Esophagus muscularis mucosa (tissue), 4 donors: Measurements from ENCODE around the gene GJB3. TPM values are rescaled to one million over a fixed set of nuclear protein-coding genes. Genes with fewer than 3 reads are reported as not detected.
A peak's percentile ranks its signal among the peaks of the same experiment; 100 is the strongest.

Experiments used
- DNase-seq: peaks from one replicate; pipeline ENCODE4 v3.0.0-alpha.2; 2017; ENCODE audit errors: extremely low spot score
- H3K27ac ChIP-seq, 4 donors: fragments of 200-600 bp; sonication (generic); replicated peaks in 1 of 4; 1 replicate in 3 of 4; 2 replicates in 1 of 4; pipeline ENCODE4 v1.5.1; 2016 to 2019; ENCODE audit warnings: mild to moderate bottlenecking in 1 of 4
- H3K27me3 ChIP-seq, 4 donors: fragments of 200-600 bp; sonication (generic); one replicate each; pipeline versions ENCODE4 v1.5.1 to v1.6.0; 2016 to 2019
- H3K36me3 ChIP-seq, 4 donors: fragments of 200-600 bp; sonication (generic); one replicate each; pipeline ENCODE4 v1.5.1; 2016 to 2019
- H3K4me1 ChIP-seq, 4 donors: fragments of 200-600 bp; sonication (generic); one replicate each; pipeline ENCODE4 v1.5.1; 2016 to 2019
- H3K4me3 ChIP-seq, 4 donors: fragments of 200-600 bp; sonication (generic); 1 replicate in 2 of 4; 2 replicates in 2 of 4; pipeline ENCODE4 v1.5.1; 2016 to 2019; ENCODE audit warnings: mild to moderate bottlenecking in 4 of 4, moderate library complexity in 1 of 4
- H3K9me3 ChIP-seq, 4 donors: fragments of 200-600 bp; sonication (generic); 1 replicate in 3 of 4; 2 replicates in 1 of 4; pipeline ENCODE4 v1.5.1; 2016 to 2019
- CTCF ChIP-seq, 3 experiments: fragments of 200-600 bp in 2 of 3; fragments of 450-650 bp in 1 of 3; sonication (generic) in 2 of 3; IDR thresholded peaks; one replicate each; pipeline ENCODE4 v1.5.1; 2017 to 2019; ENCODE audit warnings: antibody characterized with exemption in 3 of 3, mild to moderate bottlenecking in 2 of 3, moderate library complexity in 1 of 3
- EP300 ChIP-seq: sonication (generic); formaldehyde crosslinking; IDR thresholded peaks from one replicate; pipeline ENCODE4 v1.6.1; 2017; ENCODE audit warnings: antibody characterized with exemption
- POLR2A ChIP-seq: fragments of 450-650 bp; IDR thresholded peaks from one replicate; pipeline ENCODE4 v1.6.1; 2017; ENCODE audit warnings: antibody characterized with exemption, moderate library complexity, mild to moderate bottlenecking, low read depth
- POLR2AphosphoS5 ChIP-seq, 2 donors: sonication (generic); formaldehyde crosslinking; IDR thresholded peaks; one replicate each; pipeline ENCODE4 v1.6.1; 2017; ENCODE audit warnings: antibody characterized with exemption in 2 of 2
- WGBS: methylation state at CpG from one replicate; pipeline ENCODE4 v1.1.5; 2018; 5-methylcytosine and 5-hydroxymethylcytosine counted together
- intact Hi-C: fragments of 100-400 bp; cut with DNase I; formaldehyde crosslinking; loops from one replicate; pipeline ENCODE4 v1.15.1; 2023
- total RNA-seq, 4 donors: library from RNA; depleted of rRNA; stranded (reverse); fragments of >200 nt; gene quantifications; one replicate each; pipeline versions ENCODE4 v1.1.0 to v1.2.1, GENCODE V29; 2016

The GJB3 gene
- total RNA-seq, 4 donors from 2014 or later = not detected

GRCh38 chr1:34787461-34788420 is 6.7 kb downstream of the GJB3 start:
- Histone ChIP-seq H3K4me1 (peaks cover 8 to 10% (median 9%) of the 10 kb centered on the region in 4 donors), H3K27ac (no peak overlapping the region), H3K4me3 (no peak overlapping the region), H3K36me3 (no peaks in the 10 kb centered on the region), H3K9me3 (peaks cover 0 to 6% (median 0%) of the 10 kb centered on the region in 4 donors), H3K27me3 (peaks cover 0 to 33% (median under 1%) of the 10 kb centered on the region in 4 donors)
- WGBS = 47% methylated on average over 7 of the region's 9 CpGs
- DNase-seq = no peak
- intact Hi-C loops = loop anchor here (5.0 kb wide), 2 partner anchors 65 to 80 kb away; no protein-coding TSS in a partner anchor
- TF ChIP-seq EP300 (no peak), POLR2A (no peak), CTCF (IDR thresholded peaks at IDR 0.05) (peak in 1 of 3 experiments; percentile 20), POLR2AphosphoS5 (IDR thresholded peaks at IDR 0.05) (no peak)

- intact Hi-C loops = no loop called here
- H3K4me1 ChIP-seq = peaks cover 8 to 17% (median 14%) of the 10 kb centered on the region in 4 donors
- peaks cover 0 to 21% (median 15%) of the 10 kb centered on the region in 4 donors for H3K36me3 ChIP-seq
- H3K27ac ChIP-seq = peak overlapping the region in 1 of 4 donors; percentile 18
- DNase-seq = no peak
- WGBS = 84% methylated on average over 6 of the region's 6 CpGs
- TF ChIP-seq POLR2AphosphoS5 (IDR thresholded peaks at IDR 0.05) (no peak), EP300 (no peak), POLR2A (no peak), CTCF (IDR thresholded peaks at IDR 0.05) (no peak)
- no peak overlapping the region for H3K4me3 ChIP-seq
- peaks cover 0 to 6% (median 0%) of the 10 kb centered on the region in 4 donors for H3K9me3 ChIP-seq
- peaks cover 0 to 47% (median 4%) of the 10 kb centered on the region in 4 donors for H3K27me3 ChIP-seq
Measured at GRCh38 chr1:34790985-34791384, 10.0 kb downstream of the GJB3 start.

- 60% methylated on average over 9 of the region's 10 CpGs for WGBS
- intact Hi-C loops = no loop called here
Measured at GRCh38 chr1:34792424-34792823, 11.4 kb downstream of the GJB3 start.

GRCh38 chr1:34792868-34793727 is 12.1 kb downstream of the GJB3 start, which contains the start of gene GJA4:
GJA4 (plus strand) TSS chr1:34792999; CDS start chr1:34794214, 1,215 bp downstream.
- no peak for DNase-seq
- no peak for TF ChIP-seq EP300
- no peak for TF ChIP-seq POLR2A
- TF ChIP-seq CTCF (IDR thresholded peaks at IDR 0.05) = no peak
- TF ChIP-seq POLR2AphosphoS5 (IDR thresholded peaks at IDR 0.05) = peak in 1 of 2 donors; percentile 63
- H3K4me1 ChIP-seq = peaks cover 4 to 13% (median 10%) of the 10 kb centered on the region in 4 donors
- H3K27ac ChIP-seq = peak within 1 kb of the TSS; percentile 47 to 61 (median 52)
- H3K9me3 ChIP-seq = peaks cover 0 to 6% (median 0%) of the 10 kb centered on the region in 4 donors
- intact Hi-C loops = no loop called here
- peak within 1 kb of the TSS; percentile 44 to 57 (median 47) for H3K4me3 ChIP-seq
- WGBS = 18% methylated on average over 23 of the region's 45 CpGs
- peaks cover 0 to 47% (median 4%) of the 10 kb centered on the region in 4 donors for H3K27me3 ChIP-seq
- H3K36me3 ChIP-seq = peaks cover 0 to 40% (median 26%) of the 10 kb centered on the region in 4 donors

More at GRCh38 chr1:34792424-34792823, 11.4 kb downstream of the GJB3 start:
- no peak for DNase-seq
- H3K27me3 ChIP-seq = peaks cover 0 to 47% (median 4%) of the 10 kb centered on the region in 4 donors
- no peak for TF ChIP-seq EP300
- TF ChIP-seq POLR2AphosphoS5 (IDR thresholded peaks at IDR 0.05) = no peak
- TF ChIP-seq POLR2A = no peak
- H3K4me1 ChIP-seq = peaks cover 8 to 13% (median 10%) of the 10 kb centered on the region in 4 donors
- peaks cover 0 to 35% (median 20%) of the 10 kb centered on the region in 4 donors for H3K36me3 ChIP-seq
- H3K27ac ChIP-seq = peak overlapping the region; percentile 47 to 61 (median 52)
- H3K4me3 ChIP-seq = peak overlapping the region; percentile 44 to 57 (median 47)
- H3K9me3 ChIP-seq = peaks cover 0 to 6% (median 0%) of the 10 kb centered on the region in 4 donors
